Stomach (tissue), 4 donors: Measurements from ENCODE around the gene SYNJ1.

ENCODE experiments used
- POLR2A ChIP-seq, 4 donors: fragments of 450-650 bp; IDR thresholded peaks; one replicate each; pipeline ENCODE4 v1.6.1; 2016; ENCODE audit warnings: antibody characterized with exemption in 4 of 4, control low read depth in 2 of 4, mild to moderate bottlenecking in 1 of 4, moderate library complexity in 1 of 4
- POLR2AphosphoS5 ChIP-seq, 3 donors: sonication (generic); formaldehyde crosslinking; IDR thresholded peaks; one replicate each; pipeline ENCODE4 v1.6.1; 2016; ENCODE audit warnings: antibody characterized with exemption in 3 of 3
- TF ChIP-seq, protein P1 (sequence below), 7 experiments: fragments of 450-650 bp in 4 of 7; fragments of 200-600 bp in 3 of 7; sonication (generic) in 3 of 7; IDR thresholded peaks; one replicate each; pipeline ENCODE4 v1.5.1; 2016 to 2019; ENCODE audit warnings: antibody characterized with exemption in 7 of 7, control low read depth in 2 of 7, mild to moderate bottlenecking in 1 of 7

GRCh38 chr21:32732544-32732943, 4.7 kb upstream of the SYNJ1 start:
- no peak for TF ChIP-seq POLR2A (IDR thresholded peaks at IDR 0.05)
- TF ChIP-seq, protein P1, sequence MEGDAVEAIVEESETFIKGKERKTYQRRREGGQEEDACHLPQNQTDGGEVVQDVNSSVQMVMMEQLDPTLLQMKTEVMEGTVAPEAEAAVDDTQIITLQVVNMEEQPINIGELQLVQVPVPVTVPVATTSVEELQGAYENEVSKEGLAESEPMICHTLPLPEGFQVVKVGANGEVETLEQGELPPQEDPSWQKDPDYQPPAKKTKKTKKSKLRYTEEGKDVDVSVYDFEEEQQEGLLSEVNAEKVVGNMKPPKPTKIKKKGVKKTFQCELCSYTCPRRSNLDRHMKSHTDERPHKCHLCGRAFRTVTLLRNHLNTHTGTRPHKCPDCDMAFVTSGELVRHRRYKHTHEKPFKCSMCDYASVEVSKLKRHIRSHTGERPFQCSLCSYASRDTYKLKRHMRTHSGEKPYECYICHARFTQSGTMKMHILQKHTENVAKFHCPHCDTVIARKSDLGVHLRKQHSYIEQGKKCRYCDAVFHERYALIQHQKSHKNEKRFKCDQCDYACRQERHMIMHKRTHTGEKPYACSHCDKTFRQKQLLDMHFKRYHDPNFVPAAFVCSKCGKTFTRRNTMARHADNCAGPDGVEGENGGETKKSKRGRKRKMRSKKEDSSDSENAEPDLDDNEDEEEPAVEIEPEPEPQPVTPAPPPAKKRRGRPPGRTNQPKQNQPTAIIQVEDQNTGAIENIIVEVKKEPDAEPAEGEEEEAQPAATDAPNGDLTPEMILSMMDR (IDR thresholded peaks at IDR 0.05), result no peak
- no peak for TF ChIP-seq POLR2AphosphoS5 (IDR thresholded peaks at IDR 0.05)
